GM12878 (cell line): Measurements from ENCODE around the gene SPATS2L. TPM values are rescaled to one million over a fixed set of nuclear protein-coding genes. Genes with fewer than 3 reads are reported as not detected.

Source experiments
- ATAC-seq: fragments of 200-7000 bp; cut with Tn5 transposase; 3 replicates; pipeline ENCODE4 v1.9.1; 2020; ENCODE audit warnings: mild to moderate bottlenecking, moderate library complexity
- BruUV-seq: library from RNA; stranded (reverse); fragments of 400-500 nt; replicated peaks from 2 replicates; lab custom pipeline; 2021; lab: Mats Ljungman, UMichigan
- CTCF ChIA-PET: fragments of 300-600 bp; sonication (Branson Sonifier 250); formaldehyde crosslinking; extraction: SDS; loops from one replicate; lab custom pipeline; 2021; ENCODE audit warnings: inconsistent platforms; lab: Yijun Ruan, JAX
- POLR2A ChIA-PET: fragments of 350-600 bp; formaldehyde crosslinking; extraction: SDS; loops from one replicate; lab custom pipeline; 2021; ENCODE audit warnings: inconsistent platforms; lab: Charles Lee
- RAD21 ChIA-PET: fragments of 300-600 bp; sonication (Branson Sonifier 250); formaldehyde crosslinking; loops from one replicate; lab custom pipeline; 2023; ENCODE audit warnings: antibody characterized with exemption; ENCODE audit not compliant: unreplicated experiment; lab: Charles Lee
- SMC1A ChIA-PET: fragments of 300-600 bp; sonication (Branson Sonifier 250); formaldehyde crosslinking; loops from one replicate; lab custom pipeline; 2023; ENCODE audit not compliant: unreplicated experiment, uncharacterized antibody; lab: Charles Lee
- DNase-seq: peaks from one replicate; pipeline ENCODE4 v3.0.0-alpha.2; 2011; ENCODE audit warnings: low read depth, low spot score
- FAIRE-seq: peaks from 3 replicates; lab custom pipeline; 2011; peaks lifted over from hg19 to GRCh38; lab: Jason Lieb, UNC
- H2AFZ ChIP-seq: 2 replicates; pipeline ENCODE4 v1.6.0; 2011; ENCODE audit warnings: low read depth, low read length, control low read depth; ENCODE audit not compliant: control insufficient read depth
- H3K27ac ChIP-seq: 2 replicates; pipeline ENCODE4 v1.5.1; 2011; ENCODE audit warnings: control low read depth; ENCODE audit not compliant: control insufficient read depth, insufficient read depth
- H3K27me3 ChIP-seq, 2 experiments: replicated peaks in 1 of 2; 2 replicates each; pipeline versions ENCODE4 v1.6.0 to v1.6.1; 2011; ENCODE audit warnings: low read length in 1 of 2; ENCODE audit not compliant: control insufficient read depth in 2 of 2, insufficient read depth in 2 of 2
- H3K36me3 ChIP-seq, 2 experiments: 2 replicates each; pipeline ENCODE4 v1.5.1; 2011; ENCODE audit warnings: low read length in 1 of 2; ENCODE audit not compliant: control insufficient read depth in 2 of 2, insufficient read depth in 2 of 2
- H3K4me1 ChIP-seq: 2 replicates; pipeline ENCODE4 v1.6.1; 2011; ENCODE audit warnings: mild to moderate bottlenecking, low read length, moderate library complexity, mixed read lengths; ENCODE audit not compliant: control insufficient read depth, insufficient read depth
- H3K4me2 ChIP-seq: 2 replicates; pipeline ENCODE4 v1.6.0; 2011; ENCODE audit warnings: control low read depth; ENCODE audit not compliant: control insufficient read depth, insufficient read depth
- H3K4me3 ChIP-seq: fragments of 200-600 bp; sonication (generic); 2 replicates; pipeline ENCODE4 v1.5.1; 2016
- H3K79me2 ChIP-seq: 2 replicates; pipeline ENCODE4 v1.6.0; 2011; ENCODE audit warnings: low read length; ENCODE audit not compliant: control insufficient read depth, insufficient read depth
- H3K9ac ChIP-seq: 2 replicates; pipeline ENCODE4 v1.8.0; 2011; ENCODE audit warnings: low read length, control low read depth, mixed read lengths; ENCODE audit not compliant: control insufficient read depth, insufficient read depth
- H3K9me3 ChIP-seq: replicated peaks from 3 replicates; pipeline ENCODE4 v1.5.1; 2011; ENCODE audit warnings: mild to moderate bottlenecking, low read length; ENCODE audit not compliant: control insufficient read depth, insufficient read depth
- H4K20me1 ChIP-seq: 2 replicates; pipeline ENCODE4 v1.6.0; 2011; ENCODE audit not compliant: control insufficient read depth, insufficient read depth
- ATF7 ChIP-seq: fragments of 450-650 bp; IDR thresholded peaks from 2 replicates; pipeline ENCODE4 v1.6.1; 2016; ENCODE audit warnings: low read depth, mild to moderate bottlenecking
- BRCA1 ChIP-seq: IDR thresholded peaks from 2 replicates; pipeline ENCODE4 v1.6.1; 2011; ENCODE audit warnings: low read depth, low read length, improper control_type of control experiment
- CHD2 ChIP-seq: IDR thresholded peaks from 2 replicates; pipeline ENCODE4 v1.6.1; 2011; ENCODE audit warnings: low read depth, low read length, improper control_type of control experiment, borderline replicate concordance
- CHD4 ChIP-seq: fragments of 200-600 bp; sonication (generic); IDR thresholded peaks from 2 replicates; pipeline ENCODE4 v1.6.1; 2016; ENCODE audit warnings: mild to moderate bottlenecking
- EP300 ChIP-seq, 2 experiments: fragments of 150-350 bp in 1 of 2; IDR thresholded peaks; 2 replicates each; pipeline ENCODE4 v1.6.1; 2011 to 2012; ENCODE audit warnings: low read depth in 2 of 2, low read length in 2 of 2, borderline replicate concordance in 1 of 2, improper control_type of control experiment in 1 of 2, inconsistent platforms in 1 of 2; ENCODE audit not compliant: control insufficient read depth in 1 of 2
- ESRRA ChIP-seq: IDR thresholded peaks from 2 replicates; pipeline ENCODE4 v1.6.1; 2012; ENCODE audit warnings: mild to moderate bottlenecking, low read length, improper control_type of control experiment
- FOXK2 ChIP-seq: fragments of 450-650 bp; IDR thresholded peaks from 2 replicates; pipeline ENCODE4 v1.6.1; 2017; ENCODE audit warnings: mild to moderate bottlenecking, moderate library complexity
- MEF2A ChIP-seq: IDR thresholded peaks from 2 replicates; pipeline ENCODE4 v1.6.1; 2011; ENCODE audit warnings: low read depth, mild to moderate bottlenecking, low read length, moderate library complexity; ENCODE audit not compliant: insufficient read depth
- NFYB ChIP-seq: IDR thresholded peaks from 2 replicates; pipeline ENCODE4 v1.6.1; 2011; ENCODE audit warnings: low read depth, mild to moderate bottlenecking, low read length, improper control_type of control experiment, moderate library complexity; ENCODE audit not compliant: insufficient read depth
- NRF1 ChIP-seq: conservative IDR thresholded peaks from 2 replicates; pipeline ENCODE4 v1.6.1; 2011; ENCODE audit warnings: mild to moderate bottlenecking, low read depth, low read length, improper control_type of control experiment
- PAX8 ChIP-seq: fragments of 450-650 bp; IDR thresholded peaks from 2 replicates; pipeline ENCODE4 v1.6.1; 2017; ENCODE audit warnings: mild to moderate bottlenecking, moderate library complexity
- POU2F2 ChIP-seq: IDR thresholded peaks from 3 replicates; pipeline ENCODE4 v1.6.1; 2011; ENCODE audit warnings: low read depth, mild to moderate bottlenecking, low read length, borderline replicate concordance
- RCOR1 ChIP-seq: conservative IDR thresholded peaks from 2 replicates; pipeline ENCODE4 v1.6.1; 2012; ENCODE audit warnings: low read depth, low read length, improper control_type of control experiment
- RUNX3 ChIP-seq: IDR thresholded peaks from 2 replicates; pipeline ENCODE4 v1.6.1; 2012; ENCODE audit warnings: low read length, inconsistent platforms
- SIN3A ChIP-seq: IDR thresholded peaks from 2 replicates; pipeline ENCODE4 v1.6.1; 2012; ENCODE audit warnings: low read depth, low read length, improper control_type of control experiment
- SKIL ChIP-seq: fragments of 450-650 bp; IDR thresholded peaks from 2 replicates; pipeline ENCODE4 v1.6.1; 2017; ENCODE audit warnings: mild to moderate bottlenecking, low read depth, inconsistent platforms; ENCODE audit not compliant: poor library complexity, severe bottlenecking
- TCF3 ChIP-seq: IDR thresholded peaks from 2 replicates; pipeline ENCODE4 v1.6.1; 2012; ENCODE audit warnings: low read depth, mild to moderate bottlenecking, low read length, borderline replicate concordance; ENCODE audit not compliant: insufficient read depth
- USF2 ChIP-seq: IDR thresholded peaks from 2 replicates; pipeline ENCODE4 v1.6.1; 2011; ENCODE audit warnings: low read depth, low read length, improper control_type of control experiment, borderline replicate concordance
- ZNF622 ChIP-seq: fragments of 450-650 bp; IDR thresholded peaks from 2 replicates; pipeline ENCODE4 v1.6.1; 2017; ENCODE audit warnings: mild to moderate bottlenecking, inconsistent platforms
- WGBS: methylation state at CpG from one replicate; pipeline ENCODE4 v1.1.6; 2016; ENCODE audit warnings: low lambda C conversion rate; ENCODE audit not compliant: insufficient replicate concordance, insufficient coverage; ENCODE audit errors: missing lambda C conversion rate; 5-methylcytosine and 5-hydroxymethylcytosine counted together
- in situ Hi-C: fragments of 300-500 bp; cut with MboI; formaldehyde crosslinking; loops from 9 replicates; pipeline ENCODE4 v1.14.3; 2018; ENCODE audit warnings: mixed read lengths
- intact Hi-C: fragments of 100-400 bp; cut with micrococcal nuclease; formaldehyde crosslinking; loops from one replicate; pipeline ENCODE4 v1.14.2; 2022; ENCODE audit not compliant: unreplicated experiment
- polyA plus RNA-seq, 11 experiments: library from polyadenylated mRNA; depleted of rRNA in 4 of 11; unstranded in 6 of 11; stranded (reverse) in 5 of 11; fragments of >200 nt; fragmentation: Nextera tagmentation in 4 of 11; fragmentation: Illumina TruSeq in 1 of 11; extraction: Ambion mirVana in 4 of 11; extraction: Trizol in 1 of 11; gene quantifications; 1 replicate in 1 of 11; 2 replicates in 10 of 11; pipeline versions ENCODE4 v1.2.1 to v1.2.3, GENCODE V29; 2011 to 2016; ENCODE audit warnings: inconsistent platforms in 2 of 11, missing spikeins in 2 of 11, low read depth in 1 of 11
- total RNA-seq, 4 experiments: library from RNA; depleted of rRNA in 3 of 4; stranded (reverse); fragments of >200 nt in 3 of 4; fragmentation: Illumina TruSeq in 1 of 4; extraction: Trizol in 1 of 4; gene quantifications; 2 replicates each; pipeline versions ENCODE4 v1.2.1 to v1.2.3, GENCODE V29; 2013 to 2021

Gene SPATS2L
- total and polyA plus RNA-seq, 10 of the 15 experiments (the other 5 are each of a cell fraction or from before 2014, with no cell fraction given): 5.2 to 30.0 (median 20.1) TPM

GRCh38 chr2:200467806-200468681, 161.6 kb downstream of the SPATS2L start:
- SMC1A ChIA-PET: interaction anchor here (0.6 to 2.1 kb wide), 13 partner anchors 9 to 488 kb away, joined by 3 to 11 read pairs (median 3); no protein-coding TSS in a partner anchor

More at GRCh38 chr2:200467806-200468681, 161.6 kb downstream of the SPATS2L start:
- Histone ChIP-seq H3K27me3 (no peaks in the 10 kb centered on the region), H3K79me2 (no peaks in the 10 kb centered on the region), H3K4me3 (no peak overlapping the region), H3K36me3 (peaks cover 0 to 4% of the 10 kb centered on the region in 2 experiments), H4K20me1 (no peaks in the 10 kb centered on the region), H3K9me3 (no peaks in the 10 kb centered on the region), H2AFZ (no peak overlapping the region), H3K27ac (no peak overlapping the region), H3K4me2 (no peak overlapping the region), H3K9ac (no peak overlapping the region), H3K4me1 (peaks cover 25% of the 10 kb centered on the region)
- ATAC-seq (no peak), DNase-seq (no peak), FAIRE-seq (no peak)
- in situ Hi-C loops: no loop called here
- 85% methylated on average over 8 of the region's 8 CpGs for WGBS
- ChIA-PET POLR2A (interaction anchor here (2.1 kb wide), 1 partner anchor 11 kb away, joined by 7 read pairs; no protein-coding TSS in a partner anchor), CTCF (interaction anchor here (0.5 to 2.2 kb wide), 6 partner anchors 13 to 611 kb away, joined by 3 to 15 read pairs (median 8); no protein-coding TSS in a partner anchor), RAD21 (interaction anchor here (0.9 to 1.6 kb wide), 5 partner anchors 13 to 483 kb away, joined by 3 to 6 read pairs (median 3); no protein-coding TSS in a partner anchor)
- intact Hi-C loops: no loop called here
- no peak for TF ChIP-seq CHD4
- no peak for TF ChIP-seq ESRRA
- no peak for TF ChIP-seq BRCA1
- no peak for TF ChIP-seq FOXK2
- no peak for TF ChIP-seq RCOR1
- TF ChIP-seq NFYB: no peak
- no peak for TF ChIP-seq SIN3A
- no peak for TF ChIP-seq PAX8
- no peak for TF ChIP-seq POU2F2
- no peak for TF ChIP-seq NRF1
- TF ChIP-seq RUNX3: no peak
- TF ChIP-seq TCF3: no peak
- TF ChIP-seq ATF7: no peak
- no peak for TF ChIP-seq MEF2A
- no peak for TF ChIP-seq EP300 (IDR thresholded peaks at IDR 0.05; ENCODE audit: borderline replicate concordance in 1 of 2, control insufficient read depth in 1 of 2, low read depth in 2 of 2, low read length in 2 of 2)
- no peak for TF ChIP-seq ZNF622
- no peak for TF ChIP-seq SKIL
- no peak for TF ChIP-seq CHD2
- no peak for TF ChIP-seq USF2
- no TSS peak for BruUV-seq
